Rectal smooth muscle tissue (tissue), 1 donor: ENCODE data around the gene FAM111A.
A peak's percentile ranks its signal among the peaks of the same experiment; 100 is the strongest.
"Not testable (repeated sequence)": the region's sequence is repeated elsewhere in the genome, so short reads cannot be mapped to it uniquely, and the experiment has no call there.

Experiments
- H3K27ac ChIP-seq: one replicate; pipeline ENCODE4 v1.7.0; 2013; ENCODE audit warnings: low read depth, low read length, inconsistent platforms
- H3K27me3 ChIP-seq: one replicate; pipeline ENCODE4 v1.7.0; 2013; ENCODE audit warnings: low read length; ENCODE audit not compliant: control insufficient read depth, insufficient read depth
- H3K36me3 ChIP-seq: one replicate; pipeline ENCODE4 v1.7.0; 2013; ENCODE audit warnings: low read length; ENCODE audit not compliant: control insufficient read depth, insufficient read depth
- H3K4me1 ChIP-seq: one replicate; pipeline ENCODE4 v1.7.0; 2013; ENCODE audit warnings: low read length; ENCODE audit not compliant: control insufficient read depth, insufficient read depth
- H3K4me3 ChIP-seq: one replicate; pipeline ENCODE4 v1.7.0; 2013; ENCODE audit warnings: low read length
- H3K9ac ChIP-seq: one replicate; pipeline ENCODE4 v1.7.0; 2013; ENCODE audit warnings: low read length

FAM111A gene, protein sequence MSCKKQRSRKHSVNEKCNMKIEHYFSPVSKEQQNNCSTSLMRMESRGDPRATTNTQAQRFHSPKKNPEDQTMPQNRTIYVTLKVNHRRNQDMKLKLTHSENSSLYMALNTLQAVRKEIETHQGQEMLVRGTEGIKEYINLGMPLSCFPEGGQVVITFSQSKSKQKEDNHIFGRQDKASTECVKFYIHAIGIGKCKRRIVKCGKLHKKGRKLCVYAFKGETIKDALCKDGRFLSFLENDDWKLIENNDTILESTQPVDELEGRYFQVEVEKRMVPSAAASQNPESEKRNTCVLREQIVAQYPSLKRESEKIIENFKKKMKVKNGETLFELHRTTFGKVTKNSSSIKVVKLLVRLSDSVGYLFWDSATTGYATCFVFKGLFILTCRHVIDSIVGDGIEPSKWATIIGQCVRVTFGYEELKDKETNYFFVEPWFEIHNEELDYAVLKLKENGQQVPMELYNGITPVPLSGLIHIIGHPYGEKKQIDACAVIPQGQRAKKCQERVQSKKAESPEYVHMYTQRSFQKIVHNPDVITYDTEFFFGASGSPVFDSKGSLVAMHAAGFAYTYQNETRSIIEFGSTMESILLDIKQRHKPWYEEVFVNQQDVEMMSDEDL

DNA sequence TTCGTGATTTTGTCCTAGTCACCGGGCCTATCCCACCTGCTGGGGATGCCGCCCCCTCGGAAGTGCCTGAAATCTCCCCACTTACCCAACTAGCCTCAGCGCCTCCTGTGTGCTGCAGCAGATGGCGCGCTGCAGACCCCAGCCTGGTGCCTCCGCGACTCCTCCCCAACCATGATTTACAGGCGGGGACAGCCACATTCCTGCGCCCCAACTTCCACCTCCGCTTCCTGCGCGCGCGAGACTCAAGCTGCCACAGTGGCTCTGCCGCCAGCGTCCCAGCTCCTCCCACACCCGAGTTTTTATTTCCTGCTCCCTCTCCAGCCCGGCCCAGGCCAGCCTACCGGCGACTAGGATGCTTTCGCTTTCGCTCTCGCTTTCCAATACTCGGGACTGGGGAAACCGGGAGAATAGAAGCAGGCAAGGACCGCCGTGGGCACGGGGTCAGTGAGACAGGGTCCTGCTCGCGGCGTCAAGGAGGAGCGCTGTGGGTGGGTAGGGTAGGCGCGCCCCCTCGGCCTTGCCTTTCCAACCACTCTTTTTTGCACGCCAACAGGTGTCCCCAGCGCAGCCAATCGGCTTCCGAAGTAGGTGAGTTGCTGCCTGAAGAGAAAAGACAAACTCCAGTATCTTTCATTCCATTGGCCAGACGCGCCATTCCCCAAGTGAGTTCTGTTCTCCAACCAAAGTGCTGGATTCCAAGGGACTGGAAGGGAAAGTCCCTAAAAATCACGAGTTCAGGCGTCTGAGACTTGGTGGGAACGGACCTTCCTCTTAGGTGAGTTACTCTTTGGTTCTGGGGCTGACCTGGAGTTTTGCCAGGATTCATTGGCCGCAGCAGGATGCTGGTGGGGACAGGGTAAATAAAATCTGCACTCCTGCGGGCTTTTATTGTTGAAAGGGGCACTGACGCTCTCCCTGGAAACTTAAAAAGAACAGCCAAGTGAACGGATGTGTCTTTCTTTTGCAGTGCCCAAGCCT is at the start of gene FAM111A:
Gene FAM111A (plus strand): TSS at position 327 of the 978 bp plus-strand sequence. CDS start 6,017 bp downstream, outside the sequence.
- H3K4me1 ChIP-seq: peaks cover 9% of the 10 kb centered on the region
- peak within 1 kb of the TSS; percentile 95 for H3K4me3 ChIP-seq
- peak within 1 kb of the TSS; percentile 81 for H3K9ac ChIP-seq
- peak within 1 kb of the TSS; percentile 84 for H3K27ac ChIP-seq
- no peaks in the 10 kb centered on the region for H3K36me3 ChIP-seq
- no peaks in the 10 kb centered on the region for H3K27me3 ChIP-seq

DNA sequence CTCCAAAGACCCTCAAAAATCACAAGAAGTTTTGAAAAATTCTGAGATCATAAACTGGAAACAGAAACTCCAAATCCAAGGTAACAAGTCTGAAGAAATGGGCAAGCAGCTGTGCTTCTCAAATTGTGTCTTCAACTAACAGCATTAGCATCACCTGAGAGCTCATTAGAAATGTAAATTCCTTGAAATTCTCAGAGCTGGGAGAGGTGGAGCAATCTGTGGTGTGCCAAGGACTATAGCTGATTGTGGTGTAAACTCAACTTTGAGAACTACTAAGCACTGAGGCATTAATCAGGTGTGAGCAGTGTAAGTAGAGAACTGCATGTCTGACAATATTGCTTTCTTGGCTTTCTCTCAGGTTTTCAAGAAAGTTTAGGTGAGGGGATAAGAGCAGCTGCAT is 49.1 kb upstream of the FAM111A start:
- H3K4me3 ChIP-seq, H3K4me1 ChIP-seq, H3K9ac ChIP-seq, H3K27me3 ChIP-seq, H3K27ac ChIP-seq, H3K36me3 ChIP-seq: not testable (repeated sequence)

DNA sequence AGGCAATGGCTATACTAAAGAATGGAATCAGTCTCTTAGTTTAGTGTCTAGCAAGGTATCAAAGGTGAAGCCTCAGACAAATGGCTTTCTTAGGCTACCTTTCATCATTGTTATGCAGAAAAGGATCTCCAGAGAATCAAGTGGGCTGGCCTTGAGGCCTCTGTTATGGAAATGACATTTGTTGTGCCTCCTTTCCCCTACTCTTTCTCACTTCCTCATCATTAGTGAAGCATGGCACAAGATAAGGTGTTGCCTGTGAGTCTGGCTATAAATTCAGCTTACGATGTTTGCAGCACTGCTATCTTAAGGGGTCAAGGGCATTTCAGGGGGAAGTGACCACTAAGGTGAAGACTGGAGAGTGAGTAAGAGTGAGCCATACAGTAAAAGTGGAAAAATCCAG is 47.4 kb upstream of the FAM111A start:
- not testable (repeated sequence) for H3K27me3 ChIP-seq, H3K27ac ChIP-seq, H3K36me3 ChIP-seq, H3K4me3 ChIP-seq, H3K9ac ChIP-seq, H3K4me1 ChIP-seq

DNA sequence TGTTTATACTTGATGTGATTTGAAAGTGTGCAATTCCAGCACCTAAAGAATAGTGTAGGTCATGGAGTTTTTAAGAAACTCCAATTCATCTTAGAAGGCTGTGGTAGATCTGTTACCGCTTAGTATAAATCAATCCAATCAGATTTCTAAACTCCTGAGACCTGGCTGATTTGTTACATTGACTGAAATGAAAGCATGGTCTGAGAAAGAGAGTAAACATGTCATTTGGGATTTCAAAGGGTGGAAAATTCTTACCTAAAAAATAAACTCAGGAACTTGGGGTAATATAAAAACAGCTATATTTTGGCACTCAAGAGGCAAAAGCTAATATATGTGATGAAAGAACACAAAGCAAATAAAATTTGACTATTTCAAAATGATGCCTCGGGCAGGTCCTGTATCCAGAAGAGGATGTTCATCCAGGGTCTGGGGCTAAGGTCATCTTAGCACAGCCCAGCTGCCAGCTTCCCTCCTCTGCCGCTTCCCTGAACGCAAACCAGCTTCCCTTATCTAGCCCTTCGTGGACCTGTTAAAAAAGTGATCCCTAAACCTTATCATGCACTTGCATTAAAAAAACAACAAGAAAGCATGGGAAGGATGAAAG is 46.6 kb upstream of the FAM111A start:
- not testable (repeated sequence) for H3K36me3 ChIP-seq, H3K4me3 ChIP-seq, H3K27ac ChIP-seq, H3K27me3 ChIP-seq, H3K9ac ChIP-seq, H3K4me1 ChIP-seq

DNA sequence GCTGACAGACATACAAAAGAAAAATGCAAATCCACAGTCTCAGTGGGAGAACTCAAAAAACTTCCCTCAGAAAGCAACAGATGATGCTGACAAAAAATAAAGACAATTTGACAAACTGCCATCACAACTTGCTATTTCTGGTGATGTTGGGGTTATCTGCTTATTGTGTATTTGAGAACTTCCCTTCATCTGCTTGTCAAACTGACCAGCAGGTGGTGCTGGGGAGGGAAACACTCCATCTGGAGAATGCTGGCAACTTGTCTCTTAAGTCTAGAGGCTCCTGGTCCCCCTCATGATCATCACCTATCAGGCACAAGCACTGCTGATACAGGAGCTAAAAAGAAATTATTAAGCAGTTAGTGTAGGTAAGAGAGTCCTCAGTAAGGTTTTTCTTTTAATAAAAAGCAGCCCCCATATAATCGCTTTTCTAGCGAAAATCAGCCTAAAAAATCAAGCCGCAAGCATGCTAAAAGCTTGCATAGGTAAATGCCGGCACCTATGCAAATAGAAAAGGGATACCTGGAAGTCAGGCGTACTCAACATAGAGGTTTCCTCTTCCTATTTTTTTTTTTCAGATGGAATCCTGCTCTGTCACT is 45.4 kb upstream of the FAM111A start:
- H3K4me1 ChIP-seq: no peaks in the 10 kb centered on the region
- H3K9ac ChIP-seq: no peak overlapping the region
- H3K4me3 ChIP-seq: no peak overlapping the region
- no peaks in the 10 kb centered on the region for H3K27me3 ChIP-seq
- H3K27ac ChIP-seq: no peak overlapping the region
- H3K36me3 ChIP-seq: no peaks in the 10 kb centered on the region

DNA sequence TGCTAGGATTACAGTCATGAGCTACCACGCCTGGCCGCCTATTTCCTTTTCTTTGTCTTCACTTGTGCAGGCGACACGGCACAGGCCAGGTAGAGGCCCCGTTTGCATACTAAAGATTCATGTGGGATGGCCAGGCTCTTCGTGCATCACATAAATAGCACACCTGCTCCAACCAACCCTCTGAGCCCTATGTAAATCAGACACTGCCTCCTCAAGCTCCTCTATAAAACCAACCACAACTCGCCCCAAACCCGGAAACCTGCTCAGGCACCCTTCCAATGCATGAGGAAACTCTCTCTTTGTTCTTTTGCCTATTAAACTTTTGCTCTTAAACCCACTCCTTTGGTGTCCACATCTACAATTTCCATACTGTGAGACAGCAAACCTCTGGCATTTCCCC is 44.7 kb upstream of the FAM111A start:
- H3K36me3 ChIP-seq, H3K27ac ChIP-seq, H3K4me3 ChIP-seq: not testable (repeated sequence)

DNA sequence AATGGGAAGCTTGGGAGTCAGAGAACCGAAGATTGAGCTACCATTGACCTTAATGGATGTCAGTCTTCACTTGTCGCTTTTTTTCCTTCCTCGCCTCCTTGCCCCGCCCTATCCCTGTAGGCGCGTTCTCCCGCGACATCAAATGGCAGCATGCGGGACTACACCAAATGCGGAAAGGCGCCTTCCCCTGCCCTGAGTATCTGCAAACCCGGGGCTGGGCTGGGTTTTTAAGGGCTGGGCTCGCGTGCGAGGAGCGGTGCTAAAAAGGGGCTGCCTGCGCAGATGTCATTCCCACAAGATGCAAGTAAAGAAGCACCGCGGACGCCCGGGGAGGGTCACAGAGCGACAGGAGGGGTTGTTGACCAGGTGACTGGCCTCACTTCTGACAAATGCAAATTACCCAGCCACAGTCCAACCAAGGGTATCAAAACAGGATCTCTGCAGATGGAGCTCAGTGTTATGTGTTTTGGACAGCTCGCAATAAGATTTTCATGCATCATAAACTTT is 40.3 kb upstream of the FAM111A start:
- Histone ChIP-seq H3K36me3 (no peaks in the 10 kb centered on the region), H3K27me3 (no peaks in the 10 kb centered on the region), H3K4me3 (peak overlapping the region; percentile 58), H3K27ac (no peak overlapping the region), H3K4me1 (peaks cover 3% of the 10 kb centered on the region), H3K9ac (no peak overlapping the region)

More for the DNA sequence above, 44.7 kb upstream of the FAM111A start:
- H3K9ac ChIP-seq, H3K4me1 ChIP-seq, H3K27me3 ChIP-seq: not testable (repeated sequence)

DNA sequence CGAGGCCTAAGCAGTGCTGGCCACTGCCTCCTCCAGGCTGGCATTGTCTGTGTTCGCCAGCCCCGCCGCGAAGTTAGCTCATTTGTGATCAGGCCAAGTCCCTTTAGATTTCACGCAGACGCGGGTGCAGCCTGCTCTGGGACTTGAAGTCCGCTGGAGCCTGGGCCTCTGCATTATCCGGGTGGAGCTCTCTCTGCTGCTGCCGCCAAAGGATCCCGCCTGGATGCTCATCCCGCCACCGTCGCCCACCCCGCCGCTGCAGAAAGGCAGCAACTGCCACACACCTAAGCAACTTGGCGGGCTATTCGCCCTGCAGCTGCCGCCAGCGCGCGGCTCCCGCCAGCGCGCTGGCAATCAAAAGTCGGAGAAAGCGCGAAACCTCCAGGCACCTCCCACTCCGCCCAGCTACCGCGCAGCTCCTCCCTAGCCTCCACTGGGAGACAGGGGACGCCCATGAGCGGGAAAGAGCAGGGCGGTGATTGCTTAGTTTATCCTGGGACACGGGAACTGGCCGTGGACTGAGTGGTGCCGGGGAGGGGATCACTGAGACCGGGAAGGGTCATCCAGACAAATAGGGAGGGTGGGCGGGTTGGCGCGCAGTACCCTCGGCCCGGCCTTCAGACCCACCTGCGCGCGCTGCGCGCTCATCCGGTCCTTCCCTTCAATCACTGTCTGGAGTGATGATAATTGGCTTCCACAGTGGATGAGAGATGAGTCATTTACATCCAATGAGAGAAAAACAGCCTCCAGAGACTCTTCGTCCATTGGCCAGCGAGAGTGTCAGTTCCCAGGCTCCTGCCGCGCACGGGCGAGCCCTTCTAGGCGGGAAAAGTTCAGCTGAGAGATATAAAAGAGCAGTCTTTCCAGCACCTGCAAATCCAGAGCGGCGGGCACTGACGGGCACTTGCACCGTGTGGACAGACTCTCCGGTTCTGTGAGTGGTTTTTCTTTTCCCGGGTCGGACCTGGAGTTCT is 36.0 kb upstream of the FAM111A start, which contains the start of gene FAM111B:
Gene FAM111B (plus strand): TSS at position 875 of the 974 bp plus-strand sequence. CDS start 2,389 bp downstream, outside the sequence.
- Histone ChIP-seq H3K4me3 (peak within 1 kb of the TSS; percentile 66), H3K9ac (no peak within 1 kb of the TSS), H3K36me3 (no peaks in the 10 kb centered on the region), H3K4me1 (peaks cover 3% of the 10 kb centered on the region), H3K27ac (no peak within 1 kb of the TSS), H3K27me3 (no peaks in the 10 kb centered on the region)

DNA sequence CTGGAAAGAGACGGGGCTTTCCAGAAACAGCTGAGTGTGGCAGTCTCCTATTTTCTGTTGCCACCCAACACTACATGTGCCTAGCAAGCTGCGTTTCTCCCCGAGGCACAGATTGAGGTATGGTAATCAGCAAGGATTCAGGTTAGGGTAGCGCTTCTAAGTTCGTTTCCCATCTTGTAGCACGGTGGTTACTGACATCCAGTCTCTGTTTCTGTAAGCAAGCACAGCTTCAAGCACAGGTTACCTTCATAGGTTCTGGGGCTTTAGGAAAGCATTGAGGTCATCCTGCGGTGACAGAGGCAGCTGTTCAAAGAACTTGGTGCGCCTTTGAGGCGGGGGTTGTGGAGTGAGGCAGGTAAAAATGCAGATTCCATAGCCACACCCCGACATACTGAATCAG is 34.9 kb upstream of the FAM111A start:
- not testable (repeated sequence) for H3K36me3 ChIP-seq, H3K4me1 ChIP-seq, H3K27ac ChIP-seq, H3K27me3 ChIP-seq, H3K9ac ChIP-seq
- peak overlapping the region; percentile 66 for H3K4me3 ChIP-seq

DNA sequence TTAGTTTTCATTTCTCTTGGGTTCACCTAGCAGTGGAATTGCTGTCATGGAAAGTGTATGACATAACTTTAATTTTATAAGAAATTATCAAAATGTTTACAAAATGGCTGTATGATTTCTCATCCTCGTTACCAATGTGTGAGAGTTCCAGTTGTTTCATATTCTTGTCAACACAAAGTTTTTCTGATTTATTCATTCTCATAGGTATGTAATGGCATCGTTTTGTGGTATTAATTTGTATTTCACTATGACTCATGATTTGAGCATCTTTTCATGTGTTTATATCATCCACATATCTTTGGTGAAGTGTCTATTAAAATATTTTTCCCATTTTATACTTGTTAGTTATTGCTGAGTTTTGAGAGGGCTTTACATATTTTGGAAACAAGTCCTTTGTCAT is 30.2 kb upstream of the FAM111A start:
- Histone ChIP-seq H3K27me3 (no peaks in the 10 kb centered on the region), H3K9ac (no peak overlapping the region), H3K36me3 (no peaks in the 10 kb centered on the region), H3K4me3 (no peak overlapping the region), H3K27ac (no peak overlapping the region), H3K4me1 (no peaks in the 10 kb centered on the region)

DNA sequence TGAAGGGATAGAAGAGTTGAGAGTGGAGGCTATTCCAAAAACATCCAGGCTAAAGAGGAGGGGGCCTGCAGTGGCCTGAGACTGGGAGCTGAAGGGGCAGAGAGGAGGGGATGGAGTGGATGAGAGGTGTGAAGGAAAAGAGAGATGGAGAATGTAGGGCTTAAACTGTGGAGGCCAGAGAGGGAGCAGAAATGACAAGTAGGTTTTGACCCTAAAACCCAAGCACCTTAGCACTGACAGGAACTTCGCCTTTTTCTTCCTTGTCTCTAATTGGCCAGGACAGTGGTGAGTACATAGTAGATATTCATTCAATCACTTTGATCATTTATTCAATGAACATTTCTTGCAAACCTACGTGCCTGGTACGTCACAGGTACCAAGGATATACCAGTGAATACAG is 28.3 kb upstream of the FAM111A start:
- Histone ChIP-seq H3K27me3 (no peaks in the 10 kb centered on the region), H3K27ac (no peak overlapping the region), H3K4me3 (no peak overlapping the region), H3K4me1 (no peaks in the 10 kb centered on the region), H3K36me3 (peaks cover 2% of the 10 kb centered on the region), H3K9ac (no peak overlapping the region)
